ENCODE measurements around the gene ADORA2A. TPM values are rescaled to one million over a fixed set of nuclear protein-coding genes. Genes with fewer than 3 reads are reported as not detected.

ADORA2A gene
- total RNA-seq, 1 experiment from 2014 or later, result 3.5 TPM

- H3K23me2 ChIP-seq (ENCODE audit: insufficient read length, low read depth, low read length, poor library complexity, severe bottlenecking), result peaks cover 4% of the 10 kb centered on the region
- peak overlapping the region in 1 of 3 experiments; percentile 75; a peak in 2 of 7 replicates for H3K27ac Mint-ChIP-seq
- no peak overlapping the region for H4K5ac ChIP-seq (ENCODE audit: insufficient read length, low read depth, low read length)
- no peak overlapping the region for H2BK15ac ChIP-seq (ENCODE audit: low read depth, low read length)
- H3K18ac ChIP-seq (ENCODE audit: insufficient read length, low read depth, low read length), result no peak overlapping the region
- WGBS (ENCODE audit: extremely low coverage, insufficient read length, low lambda C conversion rate), result no CpG with 5 or more reads among the region's 13 CpGs
- H2BK20ac ChIP-seq (ENCODE audit: low read depth, low read length, poor library complexity, severe bottlenecking), result no peak overlapping the region
- peaks cover 2 to 14% of the 10 kb centered on the region in 2 experiments; a peak in 3 of 4 replicates for H3K4me1 Mint-ChIP-seq
- TF ChIP-seq CTCF (conservative IDR thresholded peaks at IDR 0.05), result no peak
- no peak overlapping the region for H4K8ac ChIP-seq (replicated peaks; ENCODE audit: insufficient read length, low read depth, low read length)
- H3T11ph ChIP-seq (ENCODE audit: low read length), result no peak overlapping the region
- DNase-seq, result no peak
- H4K20me1 ChIP-seq (ENCODE audit: control insufficient read depth, insufficient read depth, insufficient read length), result peaks cover 2% of the 10 kb centered on the region
- H2AFZ ChIP-seq (ENCODE audit: low read length), result no peak overlapping the region
- no peak overlapping the region for H3K23ac ChIP-seq (ENCODE audit: insufficient read length, low read depth, low read length)
- no peak overlapping the region for H4K91ac ChIP-seq (ENCODE audit: insufficient read length, low read depth, low read length)
- H3K9me3 Mint-ChIP-seq, result no peaks in the 10 kb centered on the region
- H2AK5ac ChIP-seq (ENCODE audit: insufficient read length, low read length), result no peak overlapping the region
- H3K4me3 Mint-ChIP-seq, result no peak overlapping the region
- H3K4ac ChIP-seq (ENCODE audit: low read depth, low read length), result no peak overlapping the region
- no peak overlapping the region for H3K56ac ChIP-seq (ENCODE audit: insufficient read length, low read depth, low read length)
- no peak overlapping the region for H2BK5ac ChIP-seq (ENCODE audit: insufficient read length, low read length)
- H2BK12ac ChIP-seq (ENCODE audit: insufficient read length, low read depth, low read length), result no peak overlapping the region
- no peaks in the 10 kb centered on the region for H3K27me3 ChIP-seq (ENCODE audit: insufficient read depth, low read length)
- no peak overlapping the region for H3K9ac ChIP-seq (ENCODE audit: extremely low read depth, insufficient read length, low read length)
- H3K27ac ChIP-seq (ENCODE audit: insufficient read length, low read depth, low read length), result no peak overlapping the region
- no peaks in the 10 kb centered on the region; the same call in none of the 2 replicates for H3K27me3 Mint-ChIP-seq (ENCODE audit: low read depth)
- no peaks in the 10 kb centered on the region for H3K79me2 ChIP-seq (ENCODE audit: insufficient read depth, low read length)
- H3K4me2 ChIP-seq (ENCODE audit: insufficient read depth, insufficient read length, low read length), result no peak overlapping the region
- no peaks in the 10 kb centered on the region for H3K9me3 ChIP-seq (ENCODE audit: control insufficient read depth, low read depth, low read length)
- no peaks in the 10 kb centered on the region for H3K4me1 ChIP-seq (ENCODE audit: insufficient read depth, low read length)
- no peak overlapping the region for H2BK120ac ChIP-seq (ENCODE audit: low read depth, low read length, poor library complexity, severe bottlenecking)
- no peaks in the 10 kb centered on the region for H3K36me3 Mint-ChIP-seq (ENCODE audit: insufficient read depth in 1 of 3, low read depth in 3 of 3)
- no peak overlapping the region; the same call in 1 of the 2 replicates for H3K14ac ChIP-seq (ENCODE audit: insufficient read depth, low read length)
- H3K79me1 ChIP-seq (ENCODE audit: insufficient read depth, low read depth, low read length, poor library complexity, severe bottlenecking), result no peaks in the 10 kb centered on the region
Measured at GRCh38 chr22:24435861-24436371, 8.5 kb downstream of the ADORA2A start.

Measured in H9 (cell line).